ENCODE results near the gene APBA2.

APBA2 gene

DNA sequence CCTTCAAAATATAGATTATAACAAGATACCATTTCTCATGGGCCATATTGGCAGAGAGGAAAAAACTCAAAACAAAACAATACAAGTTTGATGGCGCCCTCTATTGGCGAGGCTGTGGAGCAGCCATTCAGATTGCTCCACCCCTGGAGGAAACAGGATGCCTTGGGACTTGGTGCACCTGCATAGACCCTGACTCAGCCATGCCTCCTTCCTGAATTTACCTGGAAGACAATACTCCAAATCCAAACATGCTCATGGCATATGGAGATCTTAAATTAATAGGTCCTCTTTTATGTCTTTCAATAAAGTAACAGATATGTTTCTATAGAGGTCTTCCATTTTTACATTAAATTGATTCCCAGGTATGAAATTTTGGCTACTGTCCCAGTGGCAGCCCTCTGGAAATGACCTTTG, 90.0 kb downstream of the APBA2 start:
- CTCF ChIA-PET, result interaction anchor here (0.6 to 1.5 kb wide), 10 partner anchors 9 to 457 kb away, joined by 3 to 7 read pairs (median 3); no protein-coding TSS in a partner anchor
- TF ChIP-seq HOXA7 (CRISPR knock-in tag; IDR thresholded peaks at IDR 0.05; ENCODE audit: borderline replicate concordance) (no peak), ZNF768 (tag by site-specific recombination; IDR thresholded peaks at IDR 0.05) (no peak), SP7 (tag by site-specific recombination; IDR thresholded peaks at IDR 0.05) (no peak), ZNF658 (tag by site-specific recombination; IDR thresholded peaks at IDR 0.05) (no peak), ZBTB20 (tag by site-specific recombination; IDR thresholded peaks at IDR 0.05) (no peak), ZNF529 (tag by site-specific recombination; IDR thresholded peaks at IDR 0.05; ENCODE audit: insufficient replicate concordance) (no peak), ZNF138 (tag by site-specific recombination; IDR thresholded peaks at IDR 0.05; ENCODE audit: borderline replicate concordance) (no peak), ZNF623 (tag by site-specific recombination; IDR thresholded peaks at IDR 0.05) (no peak), ZNF214 (tag by site-specific recombination; IDR thresholded peaks at IDR 0.05; ENCODE audit: borderline replicate concordance) (no peak), ZNF2 (tag by site-specific recombination; IDR thresholded peaks at IDR 0.05) (peak; percentile 70), ZNF610 (tag by site-specific recombination; IDR thresholded peaks at IDR 0.05; ENCODE audit: borderline replicate concordance) (no peak), ZEB2 (tag by site-specific recombination; IDR thresholded peaks at IDR 0.05) (no peak), ZNF202 (tag by site-specific recombination; IDR thresholded peaks at IDR 0.05; ENCODE audit: borderline replicate concordance) (no peak), ZNF654 (tag by site-specific recombination; IDR thresholded peaks at IDR 0.05; ENCODE audit: low read depth) (peak; percentile 73)
- TF ChIP-seq, protein P1, sequence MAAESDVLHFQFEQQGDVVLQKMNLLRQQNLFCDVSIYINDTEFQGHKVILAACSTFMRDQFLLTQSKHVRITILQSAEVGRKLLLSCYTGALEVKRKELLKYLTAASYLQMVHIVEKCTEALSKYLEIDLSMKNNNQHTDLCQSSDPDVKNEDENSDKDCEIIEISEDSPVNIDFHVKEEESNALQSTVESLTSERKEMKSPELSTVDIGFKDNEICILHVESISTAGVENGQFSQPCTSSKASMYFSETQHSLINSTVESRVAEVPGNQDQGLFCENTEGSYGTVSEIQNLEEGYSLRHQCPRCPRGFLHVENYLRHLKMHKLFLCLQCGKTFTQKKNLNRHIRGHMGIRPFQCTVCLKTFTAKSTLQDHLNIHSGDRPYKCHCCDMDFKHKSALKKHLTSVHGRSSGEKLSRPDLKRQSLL (tag by site-specific recombination; IDR thresholded peaks at IDR 0.05), result no peak
- TF ChIP-seq, protein P2, sequence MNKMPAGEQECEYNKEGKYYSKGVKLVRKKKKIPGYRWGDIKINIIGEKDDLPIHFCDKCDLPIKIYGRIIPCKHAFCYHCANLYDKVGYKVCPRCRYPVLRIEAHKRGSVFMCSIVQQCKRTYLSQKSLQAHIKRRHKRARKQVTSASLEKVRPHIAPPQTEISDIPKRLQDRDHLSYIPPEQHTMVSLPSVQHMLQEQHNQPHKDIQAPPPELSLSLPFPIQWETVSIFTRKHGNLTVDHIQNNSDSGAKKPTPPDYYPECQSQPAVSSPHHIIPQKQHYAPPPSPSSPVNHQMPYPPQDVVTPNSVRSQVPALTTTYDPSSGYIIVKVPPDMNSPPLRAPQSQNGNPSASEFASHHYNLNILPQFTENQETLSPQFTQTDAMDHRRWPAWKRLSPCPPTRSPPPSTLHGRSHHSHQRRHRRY (tag by site-specific recombination; IDR thresholded peaks at IDR 0.05), result no peak
- no peak overlapping the region for H3K4me3 ChIP-seq (ENCODE audit: low read depth, low read length)

DNA sequence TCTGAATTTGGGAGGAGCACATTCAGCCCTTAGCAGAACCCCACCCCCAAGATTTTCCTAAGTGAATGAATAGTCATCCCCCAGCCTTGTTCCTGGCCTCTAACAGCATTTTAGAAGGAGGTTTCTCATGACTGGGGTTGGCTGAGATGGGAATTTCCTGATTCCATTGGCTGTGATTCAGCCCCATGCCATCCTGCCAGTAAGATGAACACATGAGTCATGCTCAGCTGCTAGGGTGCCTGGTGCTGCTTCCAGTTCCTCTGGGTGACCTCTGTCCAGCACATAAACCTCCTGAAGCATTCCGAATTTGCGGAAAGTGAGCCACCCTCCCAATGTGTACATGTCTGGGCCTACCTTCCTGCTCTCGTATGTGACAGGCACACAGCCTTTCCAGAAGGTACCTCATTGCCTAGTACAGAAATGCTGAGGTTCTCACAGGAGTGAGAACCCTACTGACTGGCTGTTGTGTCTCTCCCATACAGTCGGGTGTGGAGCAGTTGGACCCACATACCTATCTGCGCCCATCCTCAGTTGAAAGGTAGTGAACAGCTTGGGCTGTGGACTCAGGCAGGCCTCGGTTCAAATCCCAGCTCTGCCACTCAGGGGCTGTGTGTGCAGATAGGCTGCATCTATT, 91.7 kb downstream of the APBA2 start:
- Histone ChIP-seq H3K4me3 (ENCODE audit: low read depth, low read length) (no peak overlapping the region), H3K27ac (ENCODE audit: extremely low read depth, low read depth, low read length) (no peak overlapping the region), H3K36me3 (ENCODE audit: control insufficient read depth in 2 of 2, insufficient read depth in 1 of 2, low read length in 2 of 2) (no peaks in the 10 kb centered on the region), H3K9me3 (ENCODE audit: control insufficient read depth, insufficient read depth, low read depth, low read length) (no peaks in the 10 kb centered on the region), H3K4me1 (ENCODE audit: control insufficient read depth, insufficient read depth, low read length) (0 out of 2 replicates have a peak, but pooled peaks cover 1% of the 10 kb centered on the region)
- ChIA-PET CTCF (interaction anchor here (0.5 to 0.8 kb wide), 3 partner anchors 28 to 793 kb away, joined by 3 read pairs; no protein-coding TSS in a partner anchor), POLR2A (no interaction called here)
- TF ChIP-seq, protein P3, sequence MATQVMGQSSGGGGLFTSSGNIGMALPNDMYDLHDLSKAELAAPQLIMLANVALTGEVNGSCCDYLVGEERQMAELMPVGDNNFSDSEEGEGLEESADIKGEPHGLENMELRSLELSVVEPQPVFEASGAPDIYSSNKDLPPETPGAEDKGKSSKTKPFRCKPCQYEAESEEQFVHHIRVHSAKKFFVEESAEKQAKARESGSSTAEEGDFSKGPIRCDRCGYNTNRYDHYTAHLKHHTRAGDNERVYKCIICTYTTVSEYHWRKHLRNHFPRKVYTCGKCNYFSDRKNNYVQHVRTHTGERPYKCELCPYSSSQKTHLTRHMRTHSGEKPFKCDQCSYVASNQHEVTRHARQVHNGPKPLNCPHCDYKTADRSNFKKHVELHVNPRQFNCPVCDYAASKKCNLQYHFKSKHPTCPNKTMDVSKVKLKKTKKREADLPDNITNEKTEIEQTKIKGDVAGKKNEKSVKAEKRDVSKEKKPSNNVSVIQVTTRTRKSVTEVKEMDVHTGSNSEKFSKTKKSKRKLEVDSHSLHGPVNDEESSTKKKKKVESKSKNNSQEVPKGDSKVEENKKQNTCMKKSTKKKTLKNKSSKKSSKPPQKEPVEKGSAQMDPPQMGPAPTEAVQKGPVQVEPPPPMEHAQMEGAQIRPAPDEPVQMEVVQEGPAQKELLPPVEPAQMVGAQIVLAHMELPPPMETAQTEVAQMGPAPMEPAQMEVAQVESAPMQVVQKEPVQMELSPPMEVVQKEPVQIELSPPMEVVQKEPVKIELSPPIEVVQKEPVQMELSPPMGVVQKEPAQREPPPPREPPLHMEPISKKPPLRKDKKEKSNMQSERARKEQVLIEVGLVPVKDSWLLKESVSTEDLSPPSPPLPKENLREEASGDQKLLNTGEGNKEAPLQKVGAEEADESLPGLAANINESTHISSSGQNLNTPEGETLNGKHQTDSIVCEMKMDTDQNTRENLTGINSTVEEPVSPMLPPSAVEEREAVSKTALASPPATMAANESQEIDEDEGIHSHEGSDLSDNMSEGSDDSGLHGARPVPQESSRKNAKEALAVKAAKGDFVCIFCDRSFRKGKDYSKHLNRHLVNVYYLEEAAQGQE (tag by site-specific recombination; IDR thresholded peaks at IDR 0.05), result peak; percentile 92
- no peak for TF ChIP-seq SP2 (tag by site-specific recombination; IDR thresholded peaks at IDR 0.05)

More for the DNA sequence above, 90.0 kb downstream of the APBA2 start:
- H3K27ac ChIP-seq (ENCODE audit: extremely low read depth, low read depth, low read length), result no peak overlapping the region
- 0 out of 2 replicates have a peak, but pooled peaks cover 2% of the 10 kb centered on the region for H3K4me1 ChIP-seq (ENCODE audit: control insufficient read depth, insufficient read depth, low read length)
- no peaks in the 10 kb centered on the region for H3K36me3 ChIP-seq (ENCODE audit: control insufficient read depth in 2 of 2, insufficient read depth in 1 of 2, low read length in 2 of 2)
- no peaks in the 10 kb centered on the region for H3K9me3 ChIP-seq (ENCODE audit: control insufficient read depth, insufficient read depth, low read depth, low read length)
- POLR2A ChIA-PET, result no interaction called here
